ENCODE results near the gene ANKHD1. TPM values are rescaled to one million over a fixed set of nuclear protein-coding genes. Genes with fewer than 3 reads are reported as not detected.
"Not testable (repeated sequence)": the region's sequence is repeated elsewhere in the genome, so short reads cannot be mapped to it uniquely, and the experiment has no call there.

ANKHD1 gene
- total RNA-seq, 1 experiment from 2014 or later, result 113 TPM

DNA sequence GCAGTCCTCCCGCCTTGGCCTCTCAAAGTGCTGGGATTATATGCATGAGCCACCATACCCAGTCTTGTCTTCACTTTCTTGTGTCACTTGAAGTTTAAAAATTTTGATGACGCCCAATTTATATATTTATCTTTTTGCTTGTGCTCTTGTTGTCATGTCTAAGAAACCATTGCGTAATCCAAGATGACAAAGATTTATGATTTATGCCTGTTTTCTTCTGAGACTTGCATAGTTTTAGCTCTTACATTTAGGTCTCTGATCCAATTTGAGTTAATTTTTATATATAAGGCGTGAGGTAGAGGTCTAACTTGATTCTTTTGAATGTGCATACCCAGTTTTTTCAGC is 18.6 kb downstream of the ANKHD1 start (continued):
- TF ChIP-seq, protein P1, sequence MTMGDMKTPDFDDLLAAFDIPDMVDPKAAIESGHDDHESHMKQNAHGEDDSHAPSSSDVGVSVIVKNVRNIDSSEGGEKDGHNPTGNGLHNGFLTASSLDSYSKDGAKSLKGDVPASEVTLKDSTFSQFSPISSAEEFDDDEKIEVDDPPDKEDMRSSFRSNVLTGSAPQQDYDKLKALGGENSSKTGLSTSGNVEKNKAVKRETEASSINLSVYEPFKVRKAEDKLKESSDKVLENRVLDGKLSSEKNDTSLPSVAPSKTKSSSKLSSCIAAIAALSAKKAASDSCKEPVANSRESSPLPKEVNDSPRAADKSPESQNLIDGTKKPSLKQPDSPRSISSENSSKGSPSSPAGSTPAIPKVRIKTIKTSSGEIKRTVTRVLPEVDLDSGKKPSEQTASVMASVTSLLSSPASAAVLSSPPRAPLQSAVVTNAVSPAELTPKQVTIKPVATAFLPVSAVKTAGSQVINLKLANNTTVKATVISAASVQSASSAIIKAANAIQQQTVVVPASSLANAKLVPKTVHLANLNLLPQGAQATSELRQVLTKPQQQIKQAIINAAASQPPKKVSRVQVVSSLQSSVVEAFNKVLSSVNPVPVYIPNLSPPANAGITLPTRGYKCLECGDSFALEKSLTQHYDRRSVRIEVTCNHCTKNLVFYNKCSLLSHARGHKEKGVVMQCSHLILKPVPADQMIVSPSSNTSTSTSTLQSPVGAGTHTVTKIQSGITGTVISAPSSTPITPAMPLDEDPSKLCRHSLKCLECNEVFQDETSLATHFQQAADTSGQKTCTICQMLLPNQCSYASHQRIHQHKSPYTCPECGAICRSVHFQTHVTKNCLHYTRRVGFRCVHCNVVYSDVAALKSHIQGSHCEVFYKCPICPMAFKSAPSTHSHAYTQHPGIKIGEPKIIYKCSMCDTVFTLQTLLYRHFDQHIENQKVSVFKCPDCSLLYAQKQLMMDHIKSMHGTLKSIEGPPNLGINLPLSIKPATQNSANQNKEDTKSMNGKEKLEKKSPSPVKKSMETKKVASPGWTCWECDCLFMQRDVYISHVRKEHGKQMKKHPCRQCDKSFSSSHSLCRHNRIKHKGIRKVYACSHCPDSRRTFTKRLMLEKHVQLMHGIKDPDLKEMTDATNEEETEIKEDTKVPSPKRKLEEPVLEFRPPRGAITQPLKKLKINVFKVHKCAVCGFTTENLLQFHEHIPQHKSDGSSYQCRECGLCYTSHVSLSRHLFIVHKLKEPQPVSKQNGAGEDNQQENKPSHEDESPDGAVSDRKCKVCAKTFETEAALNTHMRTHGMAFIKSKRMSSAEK (CRISPR knock-in tag; IDR thresholded peaks at IDR 0.05; ENCODE audit: borderline replicate concordance), result no peak
- TF ChIP-seq NR2C2 (CRISPR knock-in tag; IDR thresholded peaks at IDR 0.05) (no peak), ZNF281 (CRISPR knock-in tag; IDR thresholded peaks at IDR 0.05) (no peak), ZSCAN18 (CRISPR knock-in tag; IDR thresholded peaks at IDR 0.05) (no peak), MYBL2 (CRISPR knock-in tag; IDR thresholded peaks at IDR 0.05) (no peak), EMX1 (CRISPR knock-in tag; IDR thresholded peaks at IDR 0.05) (no peak)
- TF ChIP-seq, protein P2, sequence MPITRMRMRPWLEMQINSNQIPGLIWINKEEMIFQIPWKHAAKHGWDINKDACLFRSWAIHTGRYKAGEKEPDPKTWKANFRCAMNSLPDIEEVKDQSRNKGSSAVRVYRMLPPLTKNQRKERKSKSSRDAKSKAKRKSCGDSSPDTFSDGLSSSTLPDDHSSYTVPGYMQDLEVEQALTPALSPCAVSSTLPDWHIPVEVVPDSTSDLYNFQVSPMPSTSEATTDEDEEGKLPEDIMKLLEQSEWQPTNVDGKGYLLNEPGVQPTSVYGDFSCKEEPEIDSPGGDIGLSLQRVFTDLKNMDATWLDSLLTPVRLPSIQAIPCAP (CRISPR knock-in tag; IDR thresholded peaks at IDR 0.05), result no peak

DNA sequence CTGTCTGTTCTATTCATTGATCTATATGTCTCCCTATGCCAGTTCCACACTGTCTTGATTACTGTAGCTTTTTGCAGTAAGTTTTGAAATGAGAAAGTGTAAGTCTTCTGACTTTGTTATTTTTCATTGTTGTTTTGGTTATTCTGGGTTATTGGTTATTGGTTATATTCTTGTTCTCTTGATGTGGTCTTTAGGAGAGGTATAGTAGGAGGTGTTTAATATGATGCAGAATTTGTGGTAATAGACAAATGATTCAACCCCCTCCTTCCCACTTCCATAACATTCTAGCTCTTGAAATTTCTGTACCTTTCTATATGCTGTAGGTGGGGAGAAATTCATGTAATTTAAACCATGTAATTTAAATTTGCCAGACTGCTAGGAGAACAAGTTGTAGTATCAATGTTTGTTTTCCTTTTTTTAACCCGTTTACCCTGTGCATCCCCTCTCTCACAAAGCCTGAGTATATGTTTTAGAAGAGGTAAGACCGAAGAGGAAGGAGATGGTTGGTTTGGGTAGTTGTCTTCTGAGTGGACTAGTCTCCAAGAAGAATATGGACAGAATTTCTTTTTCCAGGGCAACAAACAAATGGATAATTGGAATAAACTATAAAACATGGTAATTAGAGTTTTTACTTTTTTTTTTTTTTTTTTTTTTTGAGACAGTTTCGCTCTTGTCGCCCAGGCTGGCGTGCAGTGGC is 19.2 kb downstream of the ANKHD1 start:
- TF ChIP-seq RORB (CRISPR knock-in tag; IDR thresholded peaks at IDR 0.05) (no peak), STAT6 (CRISPR knock-in tag; conservative IDR thresholded peaks at IDR 0.05; ENCODE audit: low read depth) (no peak)
- H3K4me1 Mint-ChIP-seq, result peaks cover 22% of the 10 kb centered on the region
- no peaks in the 10 kb centered on the region for H3K27me3 Mint-ChIP-seq (ENCODE audit: low read depth)
- DNase-seq (ENCODE audit: low spot score) (no peak), ATAC-seq (no peak)
- CTCF ChIA-PET, result interaction anchor here (0.9 kb wide), 2 partner anchors 48 to 452 kb away, joined by 3 to 4 read pairs; no protein-coding TSS in a partner anchor
- peak overlapping the region; percentile 44 for H3K27ac Mint-ChIP-seq
- H3K9me3 Mint-ChIP-seq, result peaks cover 3% of the 10 kb centered on the region
- H3K36me3 Mint-ChIP-seq, result peaks cover 7% of the 10 kb centered on the region
- no peak overlapping the region for H3K4me3 Mint-ChIP-seq
- POLR2A ChIA-PET, result no interaction called here

- POLR2A ChIA-PET; CTCF ChIA-PET; DNase-seq (ENCODE audit: low spot score); H3K36me3 Mint-ChIP-seq; ATAC-seq; H3K9me3 Mint-ChIP-seq; H3K27ac Mint-ChIP-seq; H3K4me3 Mint-ChIP-seq; H3K27me3 Mint-ChIP-seq (ENCODE audit: low read depth): not testable (repeated sequence)
- H3K4me1 Mint-ChIP-seq, result peaks cover 22% of the 10 kb centered on the region
Measured at GRCh38 chr5:140421375-140421774, 19.7 kb downstream of the ANKHD1 start.
